GM19099 (cell line): ENCODE data around the gene AP3S1.

Experiments used
- POLR2A ChIP-seq: IDR thresholded peaks from 3 replicates; pipeline ENCODE4 v1.6.1; 2011; ENCODE audit warnings: low read depth; ENCODE audit not compliant: insufficient read length; ENCODE audit errors: extremely low read depth

The AP3S1 gene

DNA sequence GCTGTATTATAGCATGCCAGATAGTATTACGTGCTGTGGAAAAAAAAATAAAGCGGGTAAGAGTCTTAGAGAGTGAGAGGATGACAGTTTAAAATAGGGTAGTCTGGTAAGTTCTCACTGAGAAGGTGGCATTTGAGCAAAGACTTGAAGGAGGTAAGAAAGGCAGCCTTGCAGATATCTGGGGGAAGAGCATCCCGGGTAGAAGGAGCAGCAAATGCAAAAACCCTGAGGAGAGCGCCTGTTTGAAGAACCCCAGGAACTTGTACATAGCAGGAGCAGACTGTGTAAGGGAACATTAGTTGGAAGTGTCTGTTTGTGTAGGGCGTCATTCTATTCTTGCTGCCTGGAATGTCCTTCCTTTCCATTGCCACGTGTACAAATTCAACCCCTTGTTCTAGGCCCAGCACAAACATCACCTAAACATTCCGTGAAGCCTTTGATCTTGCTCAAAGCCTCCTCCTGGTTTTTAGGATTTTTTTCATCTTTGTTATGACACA is 2.6 kb downstream of the AP3S1 start:
- TF ChIP-seq POLR2A = no peak

DNA sequence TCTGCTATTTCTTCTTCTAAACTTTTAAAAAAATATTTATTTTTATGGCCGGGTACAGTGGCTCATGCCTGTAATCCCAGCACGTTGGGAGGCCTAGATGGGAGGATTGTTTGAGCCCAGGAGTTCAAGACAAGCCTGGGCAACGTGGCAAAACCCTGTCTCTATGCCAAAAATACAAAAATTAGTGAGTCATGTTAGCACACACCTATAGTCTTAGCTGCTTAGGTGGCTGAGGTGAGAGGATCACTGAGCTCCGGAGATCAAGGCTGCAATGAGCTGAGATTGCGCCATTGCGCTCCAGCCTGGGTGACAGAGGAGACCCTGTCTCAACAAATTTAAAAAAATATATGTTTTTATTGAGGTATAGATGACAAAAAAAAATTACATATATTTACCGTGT is 5.6 kb downstream of the AP3S1 start:
- TF ChIP-seq POLR2A = no peak

DNA sequence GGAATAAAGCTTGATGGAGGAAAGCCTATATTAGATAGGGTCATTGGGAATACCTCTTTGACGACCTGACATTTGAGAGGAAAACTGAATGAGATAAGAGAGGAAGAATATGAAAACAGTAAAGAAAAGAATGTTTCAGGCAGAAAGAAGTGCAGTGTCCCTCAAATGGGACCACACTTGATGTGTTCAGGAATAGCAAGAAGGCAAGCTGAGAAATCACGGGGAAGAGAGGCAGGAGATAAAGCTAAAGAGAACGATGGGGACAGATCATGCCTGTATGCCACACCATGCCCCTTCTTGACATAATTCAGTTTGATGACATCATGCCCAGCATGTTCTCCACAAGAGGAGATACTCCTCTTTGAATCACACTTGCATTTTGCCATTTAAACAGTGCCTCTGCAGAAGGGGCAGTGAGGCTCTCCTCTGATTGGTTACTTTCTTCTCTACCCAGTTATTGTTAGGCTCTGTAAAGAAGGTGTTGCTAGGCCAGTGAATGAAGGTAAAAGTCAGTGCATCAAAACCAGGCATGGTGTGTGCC is 7.6 kb downstream of the AP3S1 start:
- no peak for TF ChIP-seq POLR2A

DNA sequence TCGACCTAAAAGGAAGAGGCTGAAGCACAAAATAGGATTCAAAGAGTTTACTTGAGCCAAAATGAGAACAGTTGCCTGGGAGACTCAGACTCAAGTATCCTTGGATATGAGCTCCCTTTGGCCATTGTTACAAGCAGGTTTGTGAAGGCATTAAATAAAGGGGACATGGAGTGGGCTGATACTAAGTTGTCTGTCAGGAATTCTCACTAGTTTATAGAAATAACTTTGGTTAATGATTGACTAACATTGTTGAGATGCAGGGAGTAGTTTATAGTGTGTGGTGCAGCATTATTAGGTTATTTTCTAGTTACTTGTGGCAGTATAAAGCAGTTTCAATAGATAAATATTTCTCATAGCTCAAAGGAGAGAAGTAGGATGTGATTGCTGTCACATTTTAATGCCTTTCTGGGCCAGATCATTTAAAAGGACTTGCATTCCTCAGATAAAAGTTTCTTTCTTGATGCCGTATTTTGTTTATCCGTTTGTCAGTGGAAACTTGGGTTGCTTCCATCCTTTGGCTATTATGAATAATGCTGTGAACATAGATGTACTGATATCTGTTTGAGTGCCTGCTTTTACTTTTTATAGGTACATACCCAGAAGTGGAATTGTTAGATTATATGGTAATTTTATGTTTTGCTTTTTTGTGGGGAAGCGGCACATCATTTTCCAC is 9.1 kb downstream of the AP3S1 start:
- no peak for TF ChIP-seq POLR2A

DNA sequence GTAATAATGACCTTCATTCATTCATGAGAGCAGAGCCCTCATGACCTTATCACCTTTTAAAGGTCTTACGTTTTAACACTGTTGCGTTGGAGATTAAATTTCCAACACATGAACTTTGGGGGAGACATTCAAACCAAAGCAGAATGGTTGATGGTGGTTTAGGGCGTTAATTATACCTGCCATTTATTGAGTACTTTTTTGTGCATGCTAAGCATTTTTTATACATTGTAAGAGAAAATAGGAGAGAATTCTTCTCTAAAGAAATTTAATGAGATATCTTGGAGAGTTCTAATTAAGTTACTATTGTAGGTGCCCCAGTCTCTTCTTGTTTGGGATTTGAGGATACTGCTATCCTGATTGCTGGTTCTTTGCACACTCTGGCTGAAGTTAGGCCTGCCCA is 12.4 kb downstream of the AP3S1 start:
- no peak for TF ChIP-seq POLR2A

DNA sequence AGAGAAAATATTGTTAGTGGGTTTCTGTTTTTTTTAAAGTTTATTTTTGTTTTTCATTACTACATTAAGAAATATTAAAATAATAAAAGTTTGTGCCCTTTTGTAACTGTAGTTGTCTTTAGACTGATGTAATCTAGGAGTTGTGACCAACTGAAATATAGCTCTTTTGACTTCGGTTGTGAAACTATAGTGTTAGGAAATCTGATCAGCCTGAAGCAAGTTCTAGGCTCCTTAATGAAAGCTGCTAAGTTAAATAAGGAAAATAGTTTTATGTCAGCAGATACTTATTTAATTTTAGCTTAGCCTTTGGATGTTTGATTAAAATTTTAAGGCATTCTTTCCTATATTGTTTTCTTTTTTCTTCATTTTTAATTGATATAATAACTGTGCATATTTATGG is 14.2 kb downstream of the AP3S1 start:
- TF ChIP-seq POLR2A = no peak

DNA sequence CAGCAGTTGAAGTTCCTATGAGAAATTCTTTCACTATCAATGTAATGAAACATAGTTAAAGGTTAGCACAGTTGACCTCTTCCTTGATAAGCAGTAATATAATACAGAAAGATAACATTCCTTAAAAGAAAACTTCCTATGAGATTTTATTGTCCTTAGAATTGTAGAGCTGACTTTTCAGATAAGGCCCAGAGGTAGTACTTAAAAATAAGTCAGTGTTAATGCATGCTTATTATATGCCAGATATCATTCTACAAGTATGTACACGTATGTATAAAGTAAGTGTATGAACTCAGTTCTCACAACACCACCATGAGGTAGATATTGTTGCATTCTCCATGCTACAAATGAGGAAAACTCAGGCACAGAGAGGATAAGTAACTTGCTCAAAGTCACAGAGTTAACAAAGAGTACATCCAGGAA is 15.3 kb downstream of the AP3S1 start:
- TF ChIP-seq POLR2A = no peak

DNA sequence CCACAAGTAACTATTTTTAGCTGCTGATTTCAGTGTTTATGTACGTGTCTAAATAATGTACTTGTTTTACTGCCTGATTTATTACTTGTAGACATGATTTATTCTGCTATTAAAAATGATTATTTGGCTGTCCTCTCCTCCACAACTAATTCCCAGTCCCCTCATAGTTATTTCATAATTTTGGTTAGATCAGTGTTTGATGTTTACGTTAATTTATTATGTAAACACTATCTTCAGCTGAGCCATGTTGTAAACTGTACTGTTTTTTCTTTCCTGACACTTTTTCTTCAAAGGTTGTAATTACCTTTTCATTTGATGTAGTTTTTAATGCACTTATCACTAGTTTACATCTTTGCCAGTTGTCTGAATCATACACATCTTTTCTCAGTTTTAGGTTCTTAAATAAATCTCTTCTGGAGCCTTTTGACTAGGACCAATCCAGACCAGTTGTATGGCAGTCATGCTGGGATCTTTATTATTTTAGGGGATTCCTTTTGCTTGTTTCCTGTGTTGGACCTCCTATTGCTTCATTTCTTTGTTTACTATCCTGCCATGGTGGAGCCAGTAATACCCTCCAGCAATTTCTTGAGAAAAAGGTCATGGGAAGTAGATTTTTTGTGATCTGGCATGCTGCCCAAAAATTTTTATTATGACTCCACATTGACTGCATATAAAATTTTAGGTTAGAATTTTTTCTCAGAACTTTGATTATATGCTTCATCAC is 16.1 kb downstream of the AP3S1 start:
- no peak for TF ChIP-seq POLR2A

DNA sequence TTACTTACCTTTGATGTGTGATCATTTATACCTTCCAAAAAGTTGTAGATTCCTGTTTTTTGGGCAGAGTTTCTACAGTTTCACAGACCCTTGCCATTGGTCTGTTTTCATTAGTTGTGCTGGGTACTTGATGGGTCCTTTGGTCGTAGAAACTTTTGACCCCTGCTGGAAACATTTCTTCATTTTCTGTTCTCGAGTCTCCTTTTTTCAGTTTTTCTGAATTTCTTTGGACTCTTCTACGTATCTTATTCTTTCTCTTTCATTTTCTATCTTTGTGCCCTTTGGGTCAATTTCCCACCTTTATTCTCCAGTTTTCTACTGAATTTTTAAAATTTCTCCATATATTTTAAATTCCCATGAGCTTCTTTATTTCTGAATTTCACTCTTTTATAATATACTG is 16.7 kb downstream of the AP3S1 start:
- no peak for TF ChIP-seq POLR2A

DNA sequence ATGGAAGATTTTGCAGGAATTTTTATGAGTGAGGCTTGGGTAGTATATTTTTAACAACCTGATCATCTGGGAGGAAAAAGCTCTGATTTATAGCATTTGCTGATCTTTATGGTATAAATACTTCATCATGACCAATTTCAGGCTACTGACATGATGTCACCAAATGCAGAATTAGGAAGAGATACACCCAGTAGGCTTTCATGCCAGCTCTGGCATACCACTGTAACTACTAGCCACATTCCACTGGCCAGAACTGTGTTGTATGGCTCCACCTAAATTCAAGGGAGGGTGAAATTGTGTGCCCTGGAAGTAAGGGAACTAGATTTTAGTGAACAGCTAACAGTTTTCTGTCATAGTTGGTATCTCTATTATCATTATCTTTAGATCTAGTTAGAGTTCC is 17.6 kb downstream of the AP3S1 start:
- TF ChIP-seq POLR2A = no peak

DNA sequence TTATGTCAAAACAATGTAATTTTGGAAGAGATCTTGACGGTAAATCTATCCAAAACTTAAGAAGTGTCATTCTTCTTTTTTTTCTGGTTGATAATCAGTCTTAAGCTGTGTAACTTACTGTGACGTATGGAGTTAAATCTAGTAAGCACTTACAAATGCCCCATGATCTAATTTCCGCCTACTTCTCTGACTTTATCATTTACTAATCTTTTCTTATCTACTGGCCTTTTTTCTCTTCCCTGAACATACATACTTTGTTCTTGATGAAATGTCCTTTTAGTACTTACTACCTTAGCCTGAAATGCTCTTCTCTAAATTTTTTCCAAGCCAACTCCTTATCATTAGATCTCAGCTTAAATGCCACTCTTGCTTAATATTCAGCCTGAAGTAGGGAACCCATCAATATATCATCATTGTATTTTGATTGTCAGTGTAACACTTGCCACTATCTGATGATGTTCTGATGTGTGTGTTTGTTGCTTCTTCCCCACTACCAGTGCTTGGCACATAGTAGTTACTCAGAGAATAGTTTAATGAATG is 27.6 kb downstream of the AP3S1 start:
- TF ChIP-seq POLR2A = no peak

DNA sequence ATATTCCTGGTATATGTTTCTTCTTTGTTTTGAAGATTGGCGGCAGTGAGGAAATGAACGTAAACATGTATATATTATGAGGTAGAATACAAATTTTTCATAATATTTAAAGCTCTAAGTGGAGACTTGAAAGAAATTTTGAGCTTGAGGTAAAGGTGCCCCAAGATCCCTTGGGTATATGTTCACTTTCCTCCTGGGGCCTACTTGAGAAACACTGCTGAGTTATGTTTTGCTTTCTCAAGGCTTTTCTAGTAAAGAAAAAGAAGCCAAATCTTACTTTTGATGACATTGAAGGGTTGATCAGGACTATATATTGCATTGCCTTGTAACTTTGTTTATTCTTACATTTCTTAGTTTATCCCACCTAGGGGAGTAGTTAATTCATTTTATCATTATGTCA is 30.7 kb downstream of the AP3S1 start:
- TF ChIP-seq POLR2A = no peak

DNA sequence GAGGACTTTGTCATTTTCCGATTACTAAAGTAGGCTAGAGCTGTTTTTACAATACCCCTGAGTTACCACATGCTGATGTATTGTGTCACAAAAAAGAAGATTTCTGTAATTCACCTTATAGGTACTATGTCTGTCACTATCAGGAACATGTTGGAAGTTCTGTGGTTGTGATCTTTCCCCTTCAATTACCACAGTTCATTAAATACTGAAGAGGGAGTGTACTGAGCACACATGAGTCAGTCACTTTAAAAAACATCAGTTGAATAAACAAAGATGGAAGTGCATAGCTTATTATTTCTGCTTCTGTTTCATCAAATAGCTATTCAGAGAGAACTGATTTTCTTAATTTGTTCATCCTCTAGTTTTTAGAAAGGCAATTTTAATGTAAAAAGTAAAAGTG is 31.7 kb downstream of the AP3S1 start:
- no peak for TF ChIP-seq POLR2A

DNA sequence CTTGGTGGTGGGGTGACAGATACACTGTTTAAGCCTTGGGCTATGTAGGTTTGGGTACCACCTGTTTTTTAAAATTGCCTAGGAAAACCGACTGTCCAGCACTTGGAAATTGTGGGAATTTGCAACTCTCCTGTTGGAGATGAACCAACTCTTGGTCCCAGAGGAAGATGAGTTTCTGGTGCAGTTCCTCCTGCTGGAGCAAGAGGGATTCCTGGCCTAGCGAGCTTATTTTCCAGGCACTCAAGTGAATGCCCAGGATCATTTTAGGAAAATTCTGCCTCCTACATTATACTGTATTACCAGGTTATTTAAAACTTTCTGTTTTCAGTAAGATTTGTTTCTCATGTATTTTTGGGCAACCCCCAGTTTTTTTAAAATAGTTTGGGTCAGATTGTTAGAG is 33.7 kb downstream of the AP3S1 start:
- no peak for TF ChIP-seq POLR2A

DNA sequence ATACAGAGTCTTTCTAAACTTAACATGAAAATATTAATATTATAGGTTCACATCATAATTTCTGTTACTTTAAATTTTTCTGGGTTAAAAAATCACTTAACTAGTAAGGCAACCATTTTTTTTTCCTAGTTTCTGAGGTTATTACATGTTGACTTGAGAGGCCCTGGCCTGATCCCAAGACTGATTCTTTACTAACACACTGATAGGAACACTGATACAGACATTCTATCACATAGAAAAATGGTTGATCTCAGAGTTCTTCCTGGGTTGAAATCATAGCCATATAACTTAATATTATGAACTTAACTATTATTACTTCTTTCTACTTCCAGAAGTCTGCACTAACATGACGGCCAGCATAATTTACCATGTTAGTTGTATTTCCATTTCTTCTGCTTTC is 43.0 kb downstream of the AP3S1 start:
- no peak for TF ChIP-seq POLR2A

DNA sequence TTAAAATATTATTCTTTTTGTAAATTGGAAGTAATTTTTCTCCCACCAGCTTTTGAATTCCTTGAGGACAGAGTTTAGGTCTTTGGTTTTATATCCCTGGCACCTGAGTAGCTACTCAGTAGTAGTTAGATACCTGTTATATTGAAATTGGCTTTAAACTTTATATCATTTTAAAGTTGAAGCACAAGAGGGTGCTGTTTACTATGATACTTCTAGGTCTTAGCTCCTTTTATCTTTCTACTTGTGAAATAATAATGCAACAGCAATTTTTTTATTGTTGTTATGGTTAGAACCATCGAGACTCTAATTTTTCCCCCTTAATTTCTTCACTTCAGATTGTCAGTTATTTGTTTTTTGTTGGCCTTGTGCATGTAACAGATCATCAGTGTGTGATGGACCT is 46.3 kb downstream of the AP3S1 start:
- no peak for TF ChIP-seq POLR2A
